Anterior cingulate cortex (tissue), 58 donors: ENCODE measurements around the gene TBC1D22B.
A peak's percentile ranks its signal among the peaks of the same experiment; 100 is the strongest.

Experiments used
- DNase-seq, 58 donors: peaks; one replicate each; lab custom pipeline; 2025; lab: John Stamatoyannopoulos, UW

TBC1D22B gene

GRCh38 chr6:37261198-37261597 is 3.6 kb downstream of the TBC1D22B start:
- DNase-seq = no peak

GRCh38 chr6:37262446-37263026 is 5.0 kb downstream of the TBC1D22B start:
- DNase-seq = no peak

GRCh38 chr6:37265001-37265400 is 7.4 kb downstream of the TBC1D22B start:
- DNase-seq = no peak

- DNase-seq = no peak
These were observed 8.3 kb downstream of the TBC1D22B start for GRCh38 chr6:37265860-37266259.

- DNase-seq = no peak
These were observed 11.5 kb downstream of the TBC1D22B start for GRCh38 chr6:37269105-37269504.

- DNase-seq = no peak
These were observed 15.4 kb downstream of the TBC1D22B start for GRCh38 chr6:37272834-37273566.

- no peak for DNase-seq
These were observed 16.1 kb downstream of the TBC1D22B start for GRCh38 chr6:37273690-37274089.

- DNase-seq = no peak
These were observed 17.8 kb downstream of the TBC1D22B start for GRCh38 chr6:37275350-37275749.

- DNase-seq = no peak
These were observed 19.4 kb downstream of the TBC1D22B start for GRCh38 chr6:37277001-37277409.

GRCh38 chr6:37279366-37280134 is 22.0 kb downstream of the TBC1D22B start:
- DNase-seq = no peak

- DNase-seq = no peak
These were observed 22.8 kb downstream of the TBC1D22B start for GRCh38 chr6:37280162-37280887.

- no peak for DNase-seq
These were observed 24.8 kb downstream of the TBC1D22B start for GRCh38 chr6:37282371-37282770.

- peak in 12 of 58 donors; percentile 11 to 70 (median 26) for DNase-seq
These were observed 25.7 kb downstream of the TBC1D22B start for GRCh38 chr6:37283268-37283667.

- DNase-seq = peak in 46 of 58 donors; percentile 14 to 81 (median 47)
These were observed 26.1 kb downstream of the TBC1D22B start for GRCh38 chr6:37283671-37284151.

GRCh38 chr6:37284781-37285180 is 27.2 kb downstream of the TBC1D22B start:
- DNase-seq = no peak

- DNase-seq = no peak
These were observed 28.3 kb downstream of the TBC1D22B start for GRCh38 chr6:37285861-37286311.

- no peak for DNase-seq
These were observed 30.1 kb downstream of the TBC1D22B start for GRCh38 chr6:37287519-37288157.

GRCh38 chr6:37288247-37288646 is 30.7 kb downstream of the TBC1D22B start:
- DNase-seq = no peak

GRCh38 chr6:37289931-37290330 is 32.4 kb downstream of the TBC1D22B start:
- DNase-seq = no peak

- no peak for DNase-seq
These were observed 35.9 kb downstream of the TBC1D22B start for GRCh38 chr6:37293426-37293825.
